ENCODE measurements around the gene TPRX1. TPM values are rescaled to one million over a fixed set of nuclear protein-coding genes. Genes with fewer than 3 reads are reported as not detected.

TPRX1 gene
- total RNA-seq, 2 experiments from 2014 or later: not detected

Other genes starting within 250 kb of the TPRX1 start
- under 1 TPM; 0.81 to 0.88 TPM for gene ZNF541, start 231.4 kb downstream of the TPRX1 start, total RNA-seq
- gene BICRA, start 195.4 kb downstream of the TPRX1 start, total RNA-seq: 10 to 100 TPM; 21.2 to 22.0 TPM
- gene EHD2, start 91.1 kb downstream of the TPRX1 start, total RNA-seq: under 1 TPM in 1 of 2 experiments, not detected in 1; 0.16 TPM
- gene NOP53, start 59.0 kb downstream of the TPRX1 start, total RNA-seq: 1,000 to 10,000 TPM; 1,074 to 1,154 TPM
- gene SELENOW, start 25.8 kb downstream of the TPRX1 start, total RNA-seq: 10 to 100 TPM; 71.6 TPM
- gene CRX, start 17.4 kb upstream of the TPRX1 start, total RNA-seq: not detected
- gene TPRX2, start 54.7 kb upstream of the TPRX1 start, total RNA-seq: not detected
- not detected for gene SULT2A1, start 81.8 kb upstream of the TPRX1 start, total RNA-seq
- not detected for gene BSPH1, start 187.6 kb upstream of the TPRX1 start, total RNA-seq
- not detected for gene ELSPBP1, start 190.1 kb upstream of the TPRX1 start, total RNA-seq
- not detected for gene CABP5, start 239.5 kb upstream of the TPRX1 start, total RNA-seq

All from CD4-positive, alpha-beta T cell (primary cell).